BJ (cell line): ENCODE measurements around the gene ZNF236. TPM values are rescaled to one million over a fixed set of nuclear protein-coding genes. Genes with fewer than 3 reads are reported as not detected.

Source experiments
- CTCF ChIA-PET: fragments of 350-600 bp; formaldehyde crosslinking; extraction: SDS; loops from one replicate; lab custom pipeline; 2021; ENCODE audit warnings: antibody characterized with exemption, inconsistent platforms; lab: Yijun Ruan, JAX
- POLR2A ChIA-PET: fragments of 300-600 bp; sonication (Branson Sonifier 250); formaldehyde crosslinking; extraction: SDS; loops from one replicate; lab custom pipeline; 2021; ENCODE audit warnings: antibody characterized with exemption; lab: Charles Lee
- DNase-seq: peaks from one replicate; pipeline ENCODE4 v3.0.0-alpha.2; 2011; ENCODE audit warnings: low read depth
- H3K27me3 ChIP-seq: 2 replicates; pipeline ENCODE4 v1.6.0; 2011; ENCODE audit warnings: low read length; ENCODE audit not compliant: control insufficient read depth, insufficient read depth
- H3K36me3 ChIP-seq: 2 replicates; pipeline ENCODE4 v1.5.1; 2011; ENCODE audit warnings: low read length; ENCODE audit not compliant: control insufficient read depth, insufficient read depth
- H3K4me3 ChIP-seq: 2 replicates; pipeline ENCODE4 v1.5.1; 2011; ENCODE audit warnings: low read depth, mild to moderate bottlenecking, control low read depth, low read length
- polyA plus RNA-seq: library from polyadenylated mRNA; depleted of rRNA; stranded (reverse); fragments of >200 nt; gene quantifications from 2 replicates; pipeline ENCODE4 v1.2.3, GENCODE V29; 2011
- TF ChIP-seq, protein P1 (sequence below): IDR thresholded peaks from 2 replicates; pipeline ENCODE4 v1.5.1; 2011; ENCODE audit warnings: low read depth, mild to moderate bottlenecking, control low read depth, inconsistent platforms, low read length, moderate library complexity; ENCODE audit not compliant: insufficient read depth

The ZNF236 gene
- polyA plus RNA-seq, 1 experiment = 5.1 TPM

DNA sequence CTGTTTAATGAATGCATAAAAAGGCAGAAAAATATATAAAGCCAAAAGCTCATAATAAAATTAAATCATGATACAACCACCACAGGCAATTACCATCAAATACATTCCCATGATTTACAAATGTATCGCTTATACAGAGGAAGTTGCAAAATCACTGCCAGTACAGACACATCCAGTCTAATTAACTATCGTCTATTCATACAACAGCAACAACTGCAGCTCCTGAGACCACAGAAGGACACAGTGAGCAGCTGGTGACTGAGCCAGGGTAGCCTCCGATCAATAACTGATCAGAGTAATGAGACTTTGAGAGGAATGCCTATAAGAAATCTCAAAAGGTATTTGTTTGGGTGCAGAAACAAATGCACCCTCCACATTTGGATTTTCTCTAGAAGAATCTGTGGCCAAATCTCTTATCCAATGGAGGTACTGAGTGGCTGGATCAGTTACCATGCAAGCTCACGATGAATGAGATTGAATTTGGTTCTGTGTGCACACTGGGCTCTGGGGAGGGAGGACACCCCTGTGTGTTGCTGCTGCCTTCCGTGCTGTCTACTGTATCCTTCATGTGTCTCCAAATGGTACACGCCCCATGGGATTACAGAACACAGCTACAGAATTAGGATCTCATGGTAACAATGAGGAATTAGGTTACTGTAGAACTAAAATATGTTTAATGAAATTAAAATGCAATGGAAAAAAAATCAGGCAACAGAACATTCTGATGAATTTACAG lies 190.6 kb downstream of the ZNF236 start:
- ChIA-PET POLR2A (no interaction called here), CTCF (interaction anchor here (0.6 to 3.5 kb wide), 4 partner anchors 12 to 199 kb away, joined by 3 to 15 read pairs (median 4); no protein-coding TSS in a partner anchor)
- TF ChIP-seq, protein P1, sequence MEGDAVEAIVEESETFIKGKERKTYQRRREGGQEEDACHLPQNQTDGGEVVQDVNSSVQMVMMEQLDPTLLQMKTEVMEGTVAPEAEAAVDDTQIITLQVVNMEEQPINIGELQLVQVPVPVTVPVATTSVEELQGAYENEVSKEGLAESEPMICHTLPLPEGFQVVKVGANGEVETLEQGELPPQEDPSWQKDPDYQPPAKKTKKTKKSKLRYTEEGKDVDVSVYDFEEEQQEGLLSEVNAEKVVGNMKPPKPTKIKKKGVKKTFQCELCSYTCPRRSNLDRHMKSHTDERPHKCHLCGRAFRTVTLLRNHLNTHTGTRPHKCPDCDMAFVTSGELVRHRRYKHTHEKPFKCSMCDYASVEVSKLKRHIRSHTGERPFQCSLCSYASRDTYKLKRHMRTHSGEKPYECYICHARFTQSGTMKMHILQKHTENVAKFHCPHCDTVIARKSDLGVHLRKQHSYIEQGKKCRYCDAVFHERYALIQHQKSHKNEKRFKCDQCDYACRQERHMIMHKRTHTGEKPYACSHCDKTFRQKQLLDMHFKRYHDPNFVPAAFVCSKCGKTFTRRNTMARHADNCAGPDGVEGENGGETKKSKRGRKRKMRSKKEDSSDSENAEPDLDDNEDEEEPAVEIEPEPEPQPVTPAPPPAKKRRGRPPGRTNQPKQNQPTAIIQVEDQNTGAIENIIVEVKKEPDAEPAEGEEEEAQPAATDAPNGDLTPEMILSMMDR = no peak
- Histone ChIP-seq H3K27me3 (0 out of 2 replicates have a peak, but pooled peaks cover 3% of the 10 kb centered on the region), H3K36me3 (no peaks in the 10 kb centered on the region), H3K4me3 (no peak overlapping the region)
- DNase-seq = no peak

DNA sequence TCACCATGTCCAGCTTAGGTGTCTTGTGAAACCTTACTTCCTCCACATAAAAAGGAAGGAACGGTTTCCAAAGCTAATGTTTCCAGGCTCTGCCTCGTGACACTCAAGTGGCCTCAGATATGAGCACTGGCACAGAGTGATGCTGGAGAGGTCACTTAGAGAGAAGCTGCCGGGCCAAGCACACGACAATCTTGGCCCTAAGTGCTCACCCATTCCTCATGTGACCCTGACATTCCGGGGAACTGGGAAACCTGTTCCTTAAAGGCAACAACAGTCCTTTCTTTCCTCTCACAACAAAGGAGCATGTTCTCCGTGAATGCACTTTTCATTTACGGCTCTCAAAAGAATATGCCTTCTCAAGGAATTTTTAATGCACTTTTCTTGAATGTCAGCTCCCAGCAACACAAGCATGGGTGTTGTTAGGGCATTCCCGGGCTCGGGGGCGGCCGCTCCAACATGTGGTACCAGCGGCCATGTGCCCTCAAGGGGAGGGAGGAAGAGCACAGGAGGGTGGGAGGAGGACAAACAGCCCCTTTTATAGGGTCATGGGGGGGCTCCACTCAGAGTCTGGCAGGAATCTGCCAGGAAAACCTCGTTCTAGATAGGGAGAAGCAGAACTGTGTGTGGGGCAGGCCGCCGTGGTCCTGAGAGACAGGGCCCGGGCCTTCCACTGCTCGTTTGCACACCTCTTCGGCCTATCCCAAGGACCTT lies 191.6 kb downstream of the ZNF236 start:
- no peak for DNase-seq
- Histone ChIP-seq H3K36me3 (no peaks in the 10 kb centered on the region), H3K27me3 (0 out of 2 replicates have a peak, but pooled peaks cover 3% of the 10 kb centered on the region), H3K4me3 (no peak overlapping the region)
- POLR2A ChIA-PET = no interaction called here
- CTCF ChIA-PET = interaction anchor here (0.7 to 3.5 kb wide), 4 partner anchors 13 to 41 kb away, joined by 3 to 15 read pairs (median 4); no protein-coding TSS in a partner anchor
- TF ChIP-seq, protein P1 = no peak

DNA sequence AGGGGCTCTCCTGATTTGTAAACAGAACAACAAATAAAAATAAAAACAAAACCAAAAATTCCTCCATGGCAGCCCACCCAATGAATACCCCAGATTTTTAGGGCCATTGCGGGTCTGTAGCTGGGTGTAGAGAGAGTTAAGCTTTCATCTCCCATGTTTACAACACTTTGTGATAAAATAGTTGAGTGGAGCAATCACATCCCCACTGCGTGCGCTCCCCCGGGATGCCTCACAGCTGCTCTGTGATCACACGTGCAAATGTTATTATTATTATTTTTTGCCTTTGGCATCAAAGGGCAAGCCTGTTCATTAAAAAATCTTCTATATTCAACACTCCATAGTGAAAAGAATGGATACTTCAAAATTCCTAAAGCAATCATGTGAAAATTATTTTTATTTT lies 192.2 kb downstream of the ZNF236 start:
- Histone ChIP-seq H3K4me3 (no peak overlapping the region), H3K27me3 (0 out of 2 replicates have a peak, but pooled peaks cover 3% of the 10 kb centered on the region), H3K36me3 (no peaks in the 10 kb centered on the region)
- DNase-seq = no peak
- TF ChIP-seq, protein P1 = no peak
- POLR2A ChIA-PET = no interaction called here
- CTCF ChIA-PET = interaction anchor here (0.7 to 3.5 kb wide), 5 partner anchors 14 to 41 kb away, joined by 3 to 15 read pairs (median 4); no protein-coding TSS in a partner anchor

DNA sequence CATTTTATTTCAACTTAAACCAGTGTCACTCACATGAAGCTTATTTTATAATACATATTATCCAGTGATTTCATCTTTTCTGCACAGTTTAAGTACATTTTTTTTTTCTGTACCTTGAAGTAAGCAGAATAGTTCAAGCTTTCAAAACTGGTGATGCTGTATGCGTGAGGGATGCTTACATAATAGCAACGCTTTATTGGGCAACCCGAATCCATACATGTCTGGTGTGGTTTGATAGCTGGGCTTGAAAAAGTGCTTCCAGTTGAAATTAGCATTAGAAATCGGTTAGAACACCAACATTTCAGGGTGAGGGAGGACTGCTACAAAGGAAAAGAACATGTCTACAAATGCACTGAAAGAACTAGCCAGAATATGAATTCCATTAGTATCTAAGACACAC lies 192.8 kb downstream of the ZNF236 start:
- Histone ChIP-seq H3K4me3 (no peak overlapping the region), H3K36me3 (no peaks in the 10 kb centered on the region), H3K27me3 (0 out of 2 replicates have a peak, but pooled peaks cover 3% of the 10 kb centered on the region)
- DNase-seq = no peak
- POLR2A ChIA-PET = no interaction called here
- CTCF ChIA-PET = interaction anchor here (0.7 to 3.5 kb wide), 5 partner anchors 15 to 197 kb away, joined by 3 to 15 read pairs (median 4); no protein-coding TSS in a partner anchor
- TF ChIP-seq, protein P1 = no peak
